ENCODE results near the gene MIAT.
"Not testable (repeated sequence)": the region's sequence is repeated elsewhere in the genome, so short reads cannot be mapped to it uniquely, and the experiment has no call there.

MIAT gene

DNA sequence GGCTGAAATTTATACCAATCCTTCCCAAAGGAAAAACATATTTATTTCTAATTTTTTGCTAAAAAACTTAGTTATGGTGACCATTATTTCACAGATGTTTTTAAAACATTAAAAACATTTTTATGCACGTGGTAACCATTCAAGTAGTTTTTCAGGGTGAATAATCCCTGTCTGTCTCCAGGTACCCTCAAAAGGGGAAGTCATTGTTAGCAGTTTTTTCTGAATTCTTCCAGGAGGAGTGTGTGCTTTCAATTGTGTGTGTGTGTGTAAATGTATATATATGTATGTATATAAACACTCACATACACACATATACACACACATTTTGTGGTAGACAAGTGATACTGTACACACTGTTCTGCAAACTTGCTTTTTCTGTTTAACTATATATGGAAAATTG is 43.9 kb downstream of the MIAT start:
- no peak for DNase-seq

DNA sequence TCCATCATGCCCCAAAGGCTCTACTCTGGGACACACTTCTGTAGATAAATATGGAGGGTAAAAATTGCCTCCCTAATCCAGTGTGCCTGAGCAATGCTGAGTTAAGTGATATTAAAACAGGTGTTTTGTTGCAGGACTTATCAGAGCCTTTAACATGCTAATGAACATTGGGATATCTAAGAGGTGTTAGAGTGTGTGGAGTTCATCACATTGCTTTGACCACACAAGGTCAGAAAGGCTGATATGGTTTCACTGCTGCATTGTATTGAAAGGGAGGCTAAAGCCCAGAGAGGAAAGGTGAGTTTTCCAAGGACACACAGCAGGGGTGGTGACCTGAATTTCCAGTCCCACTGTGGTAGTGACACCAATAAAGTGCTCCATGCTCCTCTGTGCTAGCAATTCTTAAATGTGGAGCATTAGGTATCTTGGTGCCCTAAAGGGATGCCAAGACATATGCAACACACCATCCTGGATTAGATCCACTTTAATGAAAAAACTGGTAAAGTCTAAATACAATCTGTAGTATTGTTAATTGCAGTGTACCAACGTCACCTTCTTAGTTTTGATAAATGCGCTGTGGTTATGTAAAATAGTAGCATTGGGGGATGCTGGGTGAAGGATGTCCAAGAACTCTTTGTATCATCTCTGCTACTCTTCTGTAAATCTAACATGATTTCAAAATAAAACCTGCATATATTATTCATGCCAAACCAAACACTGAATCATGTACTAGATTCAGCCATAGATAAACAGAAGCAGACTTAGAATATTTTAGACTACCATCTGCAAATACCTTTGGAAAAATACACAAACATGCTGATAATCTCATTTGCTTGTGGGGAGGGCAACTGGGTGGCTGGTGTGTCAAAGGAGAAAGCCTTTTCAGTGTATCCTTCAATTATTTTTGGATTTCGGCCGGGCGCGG is 45.8 kb downstream of the MIAT start:
- no peak for DNase-seq

DNA sequence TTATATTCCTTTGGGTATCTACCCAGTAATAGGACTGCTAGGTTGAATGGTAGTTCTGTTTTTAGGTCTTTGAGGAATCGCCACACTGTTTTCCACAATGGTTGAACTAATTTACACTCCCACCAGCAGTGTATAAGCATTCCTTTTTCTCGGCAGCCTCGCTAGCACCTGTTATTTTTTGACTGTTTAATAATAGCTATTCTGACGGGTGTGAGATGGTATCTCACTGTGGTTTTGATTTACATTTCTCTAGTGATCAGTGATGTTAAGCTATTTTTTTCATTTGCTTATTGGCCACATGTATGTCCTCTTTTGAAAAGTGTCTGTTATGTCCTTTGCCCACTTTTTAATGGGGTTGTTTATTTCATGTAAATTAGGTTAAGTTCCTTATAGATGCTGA is 48.0 kb downstream of the MIAT start:
- not testable (repeated sequence) for DNase-seq

DNA sequence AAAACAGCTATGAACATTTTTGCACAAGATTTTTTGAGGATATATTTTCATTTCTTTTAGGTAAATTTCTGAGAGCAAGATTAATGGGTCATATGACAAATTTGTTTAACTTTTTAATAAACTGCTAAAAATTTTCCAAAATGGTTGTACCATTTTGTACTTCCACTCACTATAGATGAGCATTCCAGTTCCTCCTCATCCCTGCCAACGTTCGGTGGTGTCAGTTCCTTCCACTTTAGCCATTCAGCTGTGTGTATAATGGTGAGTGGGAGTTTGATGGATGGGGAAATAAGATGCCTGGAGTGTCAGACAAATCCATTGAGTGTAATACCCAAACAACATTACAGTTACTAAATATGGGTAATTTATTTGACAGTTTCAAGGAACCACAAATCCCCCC is 49.7 kb downstream of the MIAT start:
- no peak for DNase-seq

DNA sequence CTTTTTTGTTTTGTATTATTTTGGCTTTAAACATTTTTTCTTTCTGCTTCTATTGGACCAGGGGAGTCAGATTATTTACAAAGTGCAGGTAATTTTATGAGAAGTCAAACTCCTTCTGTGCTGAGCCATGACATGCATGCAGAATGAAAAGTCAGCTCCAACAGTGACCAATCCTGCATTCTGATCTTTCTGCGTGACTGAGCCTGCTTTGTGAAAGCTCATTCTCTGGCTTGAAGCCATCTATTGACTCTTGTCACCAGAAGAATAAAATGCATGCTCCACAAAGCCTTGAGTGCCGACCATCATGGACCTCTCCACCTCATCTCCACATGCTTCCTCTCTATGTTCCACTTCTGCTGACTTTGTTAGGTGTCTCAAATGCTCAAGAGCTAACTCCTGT is 50.2 kb downstream of the MIAT start:
- DNase-seq, result no peak

DNA sequence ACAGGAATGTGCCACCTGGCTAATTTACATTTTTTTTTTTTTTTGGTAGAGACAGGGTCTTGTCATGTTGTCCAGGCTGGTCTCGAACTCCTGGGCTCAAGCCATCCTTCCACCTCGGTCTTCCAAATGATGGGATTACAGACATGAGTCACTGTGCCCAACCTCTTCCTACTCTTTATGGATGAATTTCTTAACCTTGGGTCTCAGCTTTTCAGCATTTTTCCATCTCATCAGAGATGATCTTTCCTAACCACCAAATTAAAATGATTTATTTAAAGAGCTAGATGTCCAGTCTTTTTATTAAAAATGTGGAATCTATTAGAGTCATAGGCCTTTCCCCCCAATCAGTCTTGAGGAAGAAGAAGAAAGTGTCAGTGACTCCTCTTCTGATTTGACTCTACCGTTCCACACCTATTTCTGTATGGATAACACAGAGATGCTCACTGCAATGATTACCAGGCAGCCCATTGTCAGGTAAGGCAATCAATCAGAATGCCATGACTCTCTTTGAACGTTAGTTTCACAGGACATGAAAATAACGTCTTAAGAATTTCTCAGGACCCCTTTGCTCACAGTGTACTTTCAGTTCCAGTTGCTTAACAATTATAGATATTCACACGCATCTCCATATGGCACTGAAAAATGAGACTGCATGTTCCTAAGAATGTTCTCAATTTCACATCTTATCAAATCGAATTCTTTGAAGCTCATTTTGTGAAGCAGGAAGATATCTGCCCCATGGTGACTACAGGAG is 51.0 kb downstream of the MIAT start:
- no peak for DNase-seq

DNA sequence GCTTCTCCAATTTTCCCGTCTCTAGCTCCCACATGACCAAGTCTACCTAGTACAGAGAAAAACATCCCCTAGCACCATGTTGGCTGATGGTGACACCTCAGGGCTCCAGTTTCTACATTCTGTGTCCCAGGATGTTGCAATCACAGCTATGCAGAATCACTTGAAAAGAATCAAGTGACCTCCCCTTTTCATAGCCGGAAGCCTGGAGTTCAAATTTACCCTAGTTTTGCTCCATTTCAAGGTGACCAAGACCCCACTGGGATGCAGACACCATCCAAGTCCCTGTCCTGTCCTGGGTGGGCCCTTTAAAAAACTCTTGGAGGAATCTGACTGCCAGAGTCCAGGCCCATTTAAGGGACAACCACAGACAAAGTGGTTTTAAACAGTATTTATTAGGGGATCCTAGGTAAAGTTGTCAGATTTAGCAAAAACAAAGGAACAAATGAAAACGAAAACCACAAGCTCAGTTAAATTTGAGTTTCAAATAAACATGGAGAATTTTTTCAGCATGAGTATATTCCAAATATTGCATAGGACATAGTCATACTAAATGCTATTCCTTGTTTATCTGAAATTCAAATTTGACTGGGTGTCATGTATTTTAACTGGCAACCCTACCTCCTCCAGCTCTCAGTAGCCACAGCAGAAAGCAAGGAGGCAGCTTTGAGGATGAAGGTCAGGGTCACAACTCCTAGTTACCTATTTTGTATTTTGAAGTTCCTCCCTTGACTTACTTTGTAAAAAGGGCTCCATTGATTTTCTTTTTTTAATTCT is 52.4 kb downstream of the MIAT start:
- no peak for DNase-seq

DNA sequence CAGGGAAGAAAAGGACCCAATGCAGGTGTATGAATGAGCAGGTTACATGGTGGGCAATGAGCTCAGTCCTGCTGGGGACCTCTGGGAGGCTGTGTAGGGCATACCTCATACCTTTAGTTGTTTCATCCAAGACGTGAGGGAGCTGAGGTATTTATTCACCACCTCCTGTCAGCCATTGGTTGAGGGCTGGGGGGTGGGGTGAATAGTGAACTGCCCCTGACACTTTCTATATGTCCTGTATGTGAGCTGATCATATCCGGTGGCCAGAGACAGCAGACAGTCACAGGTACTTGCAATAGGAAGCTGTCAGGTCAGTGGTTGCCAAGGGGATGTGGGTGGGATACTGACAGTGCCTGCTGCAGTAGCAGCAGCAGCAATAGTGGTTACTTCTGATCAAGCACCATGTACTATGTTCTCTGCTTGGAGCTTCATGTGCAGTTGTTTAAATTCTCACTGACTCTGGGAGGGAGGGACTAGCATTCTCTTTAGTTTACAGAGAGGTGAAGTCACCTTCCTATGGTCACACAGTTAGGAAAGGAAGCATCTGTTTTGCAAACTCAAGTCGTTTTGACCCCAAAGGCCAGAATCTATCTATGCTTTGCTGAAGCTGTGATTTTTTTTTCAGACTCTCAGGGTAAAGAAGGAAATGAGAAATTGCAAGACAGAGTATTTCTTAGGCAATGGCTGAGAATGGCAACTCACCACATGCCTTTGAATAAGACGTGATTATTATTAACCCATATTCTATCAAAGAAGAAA is 54.0 kb downstream of the MIAT start:
- no peak for DNase-seq

DNA sequence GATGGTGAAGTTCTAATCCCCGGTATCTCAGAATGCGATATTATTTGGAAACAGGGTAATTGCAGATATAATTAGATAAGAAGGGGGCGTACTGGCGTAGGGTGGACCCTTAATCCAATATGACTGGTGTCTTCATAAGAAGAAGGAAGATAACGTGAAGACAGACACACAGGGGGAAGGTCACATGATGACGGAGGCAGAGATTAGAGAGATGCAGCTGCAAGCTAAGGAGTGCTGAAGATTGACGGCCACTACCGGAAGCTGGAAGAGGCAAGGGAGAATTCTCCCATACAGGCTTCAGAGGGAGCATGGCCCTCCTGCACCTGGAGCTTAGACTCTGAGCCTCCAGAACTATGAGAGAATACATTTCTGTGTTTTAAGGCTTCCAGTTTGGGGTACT is 54.8 kb downstream of the MIAT start:
- no peak for DNase-seq

DNA sequence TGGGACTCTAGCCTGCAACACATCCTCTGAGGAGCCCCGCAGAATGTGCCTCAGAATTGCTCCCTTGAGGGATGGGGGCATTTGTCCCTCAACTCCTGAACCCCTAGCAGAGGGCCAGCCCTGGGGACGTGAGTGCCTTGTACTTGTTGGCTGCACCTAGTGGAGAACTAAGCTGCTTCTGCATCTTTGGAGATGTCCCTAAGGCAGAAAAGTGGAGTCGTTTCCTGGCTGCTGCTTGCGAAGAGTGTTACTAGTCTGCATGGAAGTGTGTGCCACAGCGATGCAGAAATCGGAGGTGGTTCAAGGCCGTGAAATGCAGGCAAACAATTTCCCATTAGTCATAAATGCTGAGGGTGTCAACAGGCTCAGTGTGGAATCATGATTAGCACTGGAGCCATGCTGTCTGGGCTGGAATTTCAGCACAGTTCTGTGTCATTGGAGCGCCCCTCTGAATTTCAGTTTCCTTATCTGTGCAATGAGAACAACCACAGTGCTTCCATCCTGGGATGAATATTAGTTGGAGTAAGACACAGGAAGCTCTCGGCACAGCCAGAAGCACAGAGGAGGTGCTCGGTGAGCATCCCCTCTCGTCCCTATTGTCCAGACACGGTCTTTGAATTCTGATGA is 56.5 kb downstream of the MIAT start:
- no peak for DNase-seq

DNA sequence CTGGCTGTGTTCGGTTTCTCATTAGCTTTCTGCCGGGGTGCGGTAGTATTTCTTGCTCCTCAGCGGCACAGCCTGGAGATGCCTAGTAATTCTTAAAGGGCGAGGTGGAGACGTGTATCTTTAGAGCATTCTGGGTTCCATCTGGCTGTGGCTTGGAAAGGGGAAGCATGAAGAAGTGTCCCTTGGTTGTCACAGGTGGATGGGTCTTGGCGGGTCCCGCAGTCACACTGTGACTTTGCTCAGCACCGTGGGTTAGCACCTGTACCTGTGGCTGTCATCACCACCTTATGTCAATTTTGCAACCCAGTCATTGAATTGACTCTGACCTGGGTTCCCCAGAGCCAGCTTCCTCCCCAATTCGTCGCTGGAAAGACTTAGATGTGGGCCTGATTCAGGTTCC is 57.6 kb downstream of the MIAT start:
- no peak for DNase-seq

DNA sequence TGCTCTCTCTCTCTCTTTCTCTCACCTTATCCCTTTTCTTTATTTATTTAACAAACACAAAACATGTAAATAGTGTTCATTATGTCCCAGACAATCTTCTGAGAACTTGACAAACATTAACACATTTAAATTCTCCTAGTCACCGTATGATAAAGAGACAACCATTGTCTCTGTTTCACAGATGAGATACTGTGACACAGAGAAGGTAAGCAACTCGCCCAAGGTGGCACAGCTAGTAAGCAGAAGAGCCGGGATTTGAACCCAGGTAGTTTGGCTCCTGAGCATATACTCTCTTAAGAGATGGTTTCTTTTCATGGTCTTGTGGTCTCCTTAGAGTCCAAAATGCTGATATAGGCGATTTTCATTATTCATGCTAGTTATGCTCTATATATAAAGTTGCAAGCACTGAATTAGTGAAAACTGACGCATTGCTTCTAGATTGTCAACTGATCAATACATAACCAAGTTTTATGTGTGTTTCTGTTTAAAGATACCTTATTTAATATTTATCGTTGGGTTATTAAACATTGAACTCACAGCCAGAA is 58.1 kb downstream of the MIAT start:
- DNase-seq, result no peak

DNA sequence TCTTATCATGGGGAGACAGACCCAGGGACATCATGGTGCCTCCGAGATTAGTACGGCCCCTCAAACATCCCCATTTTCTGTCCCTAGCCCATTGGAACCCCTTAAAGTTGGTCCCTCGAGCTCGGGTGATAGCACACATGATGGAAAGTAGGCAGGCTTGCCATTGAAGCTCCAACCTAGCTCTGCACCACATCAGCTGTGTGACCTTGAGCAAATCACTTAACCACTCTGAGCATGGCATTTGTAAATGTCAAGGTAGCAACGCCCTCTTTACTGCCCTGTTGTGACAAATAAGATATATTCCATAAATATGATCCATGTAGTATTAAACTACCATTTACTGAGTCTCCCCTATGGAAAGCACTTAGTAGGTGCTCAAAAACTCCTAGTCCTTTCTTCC is 61.1 kb downstream of the MIAT start:
- no peak for DNase-seq

DNA sequence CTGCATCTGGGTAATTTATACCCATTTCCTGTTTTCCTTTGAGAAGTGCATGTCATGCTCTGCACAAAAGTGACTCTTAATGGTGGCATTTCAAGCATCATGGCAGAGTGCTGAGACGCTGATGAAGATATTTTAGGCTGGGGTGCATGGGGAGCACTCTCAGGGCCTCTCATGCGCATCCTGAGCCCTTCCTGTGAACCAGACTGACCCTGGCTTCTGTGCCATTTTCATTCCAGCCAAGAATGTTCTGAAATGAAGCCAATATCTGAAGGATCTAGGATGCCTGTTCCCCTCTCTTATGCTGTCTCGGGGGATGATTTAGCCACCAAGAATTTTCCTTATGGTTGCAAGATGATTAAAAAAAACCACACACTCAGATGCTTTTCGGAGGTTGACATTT is 61.5 kb downstream of the MIAT start:
- no peak for DNase-seq

DNA sequence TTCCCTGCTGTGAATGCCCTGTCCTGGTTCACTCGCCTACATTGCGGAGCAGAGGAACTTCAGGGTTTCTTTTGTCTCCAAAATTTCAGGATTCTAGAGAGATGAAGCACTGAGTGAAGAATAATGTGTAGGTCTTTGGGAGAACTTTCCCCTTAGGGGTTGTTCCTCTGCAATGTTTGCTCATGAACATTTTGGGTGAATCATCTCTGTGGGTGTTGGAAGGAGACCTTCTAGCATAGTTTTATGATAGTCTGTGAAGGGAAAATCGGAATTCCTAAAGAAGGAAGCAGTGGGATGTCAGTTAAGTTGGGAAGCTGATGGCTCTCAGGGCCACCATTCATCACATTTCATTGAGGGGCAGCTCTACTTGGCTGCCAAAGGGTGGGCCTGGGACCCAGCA is 64.8 kb downstream of the MIAT start:
- no peak for DNase-seq

DNA sequence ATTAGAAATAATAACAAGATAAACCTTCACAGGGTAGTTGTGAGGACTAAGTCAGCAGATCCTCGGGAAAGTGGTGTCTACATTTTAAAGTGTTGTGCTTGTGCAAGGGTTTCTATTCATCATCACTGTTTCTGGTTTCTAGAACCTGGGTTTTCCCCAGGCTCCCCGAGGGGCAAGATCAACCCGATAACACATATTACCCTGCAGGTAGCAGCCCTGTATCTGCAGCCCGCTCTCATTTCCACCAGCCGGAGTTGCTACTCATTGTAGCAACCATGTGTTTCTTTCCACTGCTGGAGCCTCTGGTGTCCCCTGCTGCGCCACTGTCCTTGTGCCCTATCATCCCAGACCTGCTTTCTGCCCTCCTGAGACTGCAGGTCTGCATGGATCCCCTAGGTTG is 67.0 kb downstream of the MIAT start:
- no peak for DNase-seq

DNA sequence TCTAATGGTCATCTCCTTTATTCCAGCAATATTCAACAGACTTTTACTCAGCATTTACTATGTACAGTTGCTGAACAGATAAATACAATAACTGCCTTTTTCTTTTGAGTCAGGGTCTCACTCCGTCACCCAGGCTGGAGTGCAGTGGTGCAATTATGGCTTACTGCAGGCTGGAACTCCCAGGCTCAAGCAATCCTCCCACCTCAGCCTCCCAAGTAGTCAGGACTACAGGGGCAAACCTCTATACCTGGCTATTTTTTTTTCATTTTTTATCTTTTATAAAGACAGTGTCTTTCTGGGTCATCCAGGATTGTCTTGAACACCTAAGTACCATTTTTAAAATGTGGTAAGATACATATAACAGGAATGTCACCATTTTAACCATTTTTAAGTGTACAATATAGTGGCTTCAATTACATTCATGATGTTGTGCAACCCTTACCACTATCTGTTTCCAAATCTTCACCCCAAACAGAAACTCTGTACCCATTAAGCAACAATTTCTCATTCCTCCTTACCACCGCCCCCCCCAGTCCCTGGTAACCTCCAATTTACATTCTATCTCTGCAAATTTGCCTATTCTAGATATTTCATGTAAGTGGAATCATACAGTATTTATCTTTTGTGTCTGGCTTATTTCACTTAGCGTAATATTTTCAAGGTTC is 67.8 kb downstream of the MIAT start:
- no peak for DNase-seq

All from bone marrow (tissue), 2 donors.